Parathyroid adenoma (tissue), 2 donors: ENCODE measurements around the gene SLC29A1.
A peak's percentile ranks its signal among the peaks of the same experiment; 100 is the strongest.

Experiments
- H2AFZ ChIP-seq: fragments of 300-600 bp; sonication (generic); one replicate; pipeline ENCODE4 v1.7.0; 2017; ENCODE audit warnings: antibody characterized with exemption, mild to moderate bottlenecking
- H3K27ac ChIP-seq: fragments of 300-600 bp; sonication (generic); one replicate; pipeline ENCODE4 v1.7.0; 2017
- H3K27me3 ChIP-seq: fragments of 300-600 bp; sonication (generic); one replicate; pipeline ENCODE4 v1.7.0; 2017; ENCODE audit warnings: low read length; ENCODE audit not compliant: control insufficient read depth, insufficient read depth
- H3K36me3 ChIP-seq: fragments of 300-600 bp; sonication (generic); one replicate; pipeline ENCODE4 v1.7.0; 2017; ENCODE audit warnings: low read length; ENCODE audit not compliant: control insufficient read depth, insufficient read depth
- H3K4me1 ChIP-seq: fragments of 300-600 bp; sonication (generic); one replicate; pipeline ENCODE4 v1.7.0; 2017; ENCODE audit warnings: control low read depth
- H3K4me2 ChIP-seq: fragments of 300-600 bp; sonication (generic); one replicate; pipeline ENCODE4 v1.7.0; 2017; ENCODE audit warnings: low read length
- H3K4me3 ChIP-seq: fragments of 300-600 bp; sonication (generic); one replicate; pipeline ENCODE4 v1.7.0; 2017; ENCODE audit warnings: low read depth, low read length
- H3K79me2 ChIP-seq: fragments of 300-600 bp; sonication (generic); one replicate; pipeline ENCODE4 v1.7.0; 2017; ENCODE audit warnings: control low read depth
- H3K9ac ChIP-seq: fragments of 300-600 bp; sonication (generic); one replicate; pipeline ENCODE4 v1.7.0; 2017; ENCODE audit warnings: mild to moderate bottlenecking
- H3K9me3 ChIP-seq: fragments of 300-600 bp; sonication (generic); one replicate; pipeline ENCODE4 v1.7.0; 2017; ENCODE audit warnings: low read length; ENCODE audit not compliant: control insufficient read depth
- TF ChIP-seq, protein P1 (sequence below): fragments of 300-600 bp; sonication (generic); IDR thresholded peaks from one replicate; pipeline ENCODE4 v1.7.0; 2017; ENCODE audit warnings: antibody characterized with exemption, mild to moderate bottlenecking
- donor health status: primary hyperparathyroidism.

Gene SLC29A1

GRCh38 chr6:44250718-44251123 lies 27.3 kb downstream of the SLC29A1 start:
- H3K4me3 ChIP-seq = no peak overlapping the region
- no peak overlapping the region for H3K9ac ChIP-seq
- H3K9me3 ChIP-seq = no peaks in the 10 kb centered on the region
- no peak overlapping the region for H2AFZ ChIP-seq
- H3K4me2 ChIP-seq = no peak overlapping the region
- no peaks in the 10 kb centered on the region for H3K27me3 ChIP-seq
- H3K36me3 ChIP-seq = no peaks in the 10 kb centered on the region
- H3K4me1 ChIP-seq = peaks cover 7% of the 10 kb centered on the region
- H3K27ac ChIP-seq = no peak overlapping the region
- H3K79me2 ChIP-seq = peaks cover 15% of the 10 kb centered on the region
- TF ChIP-seq, protein P1, sequence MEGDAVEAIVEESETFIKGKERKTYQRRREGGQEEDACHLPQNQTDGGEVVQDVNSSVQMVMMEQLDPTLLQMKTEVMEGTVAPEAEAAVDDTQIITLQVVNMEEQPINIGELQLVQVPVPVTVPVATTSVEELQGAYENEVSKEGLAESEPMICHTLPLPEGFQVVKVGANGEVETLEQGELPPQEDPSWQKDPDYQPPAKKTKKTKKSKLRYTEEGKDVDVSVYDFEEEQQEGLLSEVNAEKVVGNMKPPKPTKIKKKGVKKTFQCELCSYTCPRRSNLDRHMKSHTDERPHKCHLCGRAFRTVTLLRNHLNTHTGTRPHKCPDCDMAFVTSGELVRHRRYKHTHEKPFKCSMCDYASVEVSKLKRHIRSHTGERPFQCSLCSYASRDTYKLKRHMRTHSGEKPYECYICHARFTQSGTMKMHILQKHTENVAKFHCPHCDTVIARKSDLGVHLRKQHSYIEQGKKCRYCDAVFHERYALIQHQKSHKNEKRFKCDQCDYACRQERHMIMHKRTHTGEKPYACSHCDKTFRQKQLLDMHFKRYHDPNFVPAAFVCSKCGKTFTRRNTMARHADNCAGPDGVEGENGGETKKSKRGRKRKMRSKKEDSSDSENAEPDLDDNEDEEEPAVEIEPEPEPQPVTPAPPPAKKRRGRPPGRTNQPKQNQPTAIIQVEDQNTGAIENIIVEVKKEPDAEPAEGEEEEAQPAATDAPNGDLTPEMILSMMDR = no peak

DNA sequence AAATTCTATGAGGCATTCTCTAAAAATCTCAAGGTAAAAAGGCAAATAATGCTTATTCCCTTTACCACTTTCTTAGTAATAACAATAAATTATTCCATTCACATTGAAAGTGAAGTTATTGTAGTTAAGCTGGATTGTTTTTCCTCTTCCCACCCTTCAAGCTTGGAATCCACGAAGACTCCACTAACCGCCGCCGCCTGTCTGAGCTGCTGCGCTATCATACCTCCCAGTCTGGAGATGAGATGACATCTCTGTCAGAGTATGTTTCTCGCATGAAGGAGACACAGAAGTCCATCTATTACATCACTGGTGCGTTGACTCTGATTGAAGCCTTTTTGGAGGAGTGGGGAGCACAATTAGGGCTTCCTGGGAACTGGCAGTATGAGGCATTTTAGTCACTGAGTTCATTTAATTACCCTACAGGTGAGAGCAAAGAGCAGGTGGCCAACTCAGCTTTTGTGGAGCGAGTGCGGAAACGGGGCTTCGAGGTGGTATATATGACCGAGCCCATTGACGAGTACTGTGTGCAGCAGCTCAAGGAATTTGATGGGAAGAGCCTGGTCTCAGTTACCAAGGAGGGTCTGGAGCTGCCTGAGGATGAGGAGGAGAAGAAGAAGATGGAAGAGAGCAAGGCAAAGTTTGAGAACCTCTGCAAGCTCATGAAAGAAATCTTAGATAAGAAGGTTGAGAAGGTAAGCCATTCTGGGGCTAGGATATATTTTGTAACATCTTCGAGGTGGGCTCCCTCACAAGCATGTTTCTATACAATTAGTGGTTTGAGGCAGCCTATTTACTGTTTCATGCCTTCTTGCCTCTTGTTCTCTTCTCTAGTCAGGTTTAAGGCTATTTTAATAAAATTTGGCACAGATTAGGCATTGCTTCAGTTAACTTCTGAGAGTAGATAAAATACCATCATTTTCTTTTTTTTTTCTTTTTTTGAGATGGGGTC lies 28.5 kb downstream of the SLC29A1 start:
- H2AFZ ChIP-seq = no peak overlapping the region
- TF ChIP-seq, protein P1 = no peak
- no peak overlapping the region for H3K9ac ChIP-seq
- H3K36me3 ChIP-seq = no peaks in the 10 kb centered on the region
- H3K4me2 ChIP-seq = no peak overlapping the region
- no peak overlapping the region for H3K4me3 ChIP-seq
- no peaks in the 10 kb centered on the region for H3K27me3 ChIP-seq
- peaks cover 13% of the 10 kb centered on the region for H3K4me1 ChIP-seq
- peaks cover 14% of the 10 kb centered on the region for H3K79me2 ChIP-seq
- H3K9me3 ChIP-seq = no peaks in the 10 kb centered on the region
- no peak overlapping the region for H3K27ac ChIP-seq

GRCh38 chr6:44253307-44254101 lies 30.1 kb downstream of the SLC29A1 start:
- H3K79me2 ChIP-seq = peaks cover 2% of the 10 kb centered on the region
- peaks cover 13% of the 10 kb centered on the region for H3K4me1 ChIP-seq
- no peaks in the 10 kb centered on the region for H3K36me3 ChIP-seq
- no peaks in the 10 kb centered on the region for H3K27me3 ChIP-seq
- H3K4me2 ChIP-seq = no peak overlapping the region
- no peak overlapping the region for H3K9ac ChIP-seq
- TF ChIP-seq, protein P1 = peak; percentile 44
- no peak overlapping the region for H3K4me3 ChIP-seq
- H3K9me3 ChIP-seq = no peaks in the 10 kb centered on the region
- no peak overlapping the region for H3K27ac ChIP-seq
- no peak overlapping the region for H2AFZ ChIP-seq

- Histone ChIP-seq H3K4me2 (no peak overlapping the region), H3K4me1 (peaks cover 12% of the 10 kb centered on the region), H3K36me3 (no peaks in the 10 kb centered on the region), H3K9me3 (no peaks in the 10 kb centered on the region), H3K79me2 (no peaks in the 10 kb centered on the region), H3K27ac (no peak overlapping the region), H3K27me3 (no peaks in the 10 kb centered on the region), H3K4me3 (no peak overlapping the region), H2AFZ (no peak overlapping the region), H3K9ac (no peak overlapping the region)
- TF ChIP-seq, protein P1 = no peak
Observed at GRCh38 chr6:44254191-44255104, 31.1 kb downstream of the SLC29A1 start.
